Measurements from ENCODE around the gene NEDD4L. TPM values are rescaled to one million over a fixed set of nuclear protein-coding genes. Genes with fewer than 3 reads are reported as not detected.

NEDD4L gene
- total and polyA plus RNA-seq, 3 donors from 2014 or later = 14.3 to 43.1 (median 42.7) TPM

GRCh38 chr18:58315739-58316215, 271.8 kb downstream of the NEDD4L start:
- Histone ChIP-seq H3K36me3 (ENCODE audit: low read depth, missing control alignments) (no peaks in the 10 kb centered on the region), H3K27me3 (no peaks in the 10 kb centered on the region), H3K4me1 (no peaks in the 10 kb centered on the region), H3K4me3 (no peak overlapping the region), H3K9me3 (no peaks in the 10 kb centered on the region), H3K27ac (no peak overlapping the region)
- TF ChIP-seq POLR2A (IDR thresholded peaks at IDR 0.05) (no peak), CTCF (IDR thresholded peaks at IDR 0.05) (no peak)
- 75 to 80% methylated on average over 15 of the region's 15 CpGs for WGBS, 2 donors
- intact Hi-C loops (cut with DNase I; ENCODE audit: low total_unique reads) = no loop called here
- no peak for DNase-seq

- Histone ChIP-seq H3K4me3 (no peak overlapping the region), H3K9me3 (no peaks in the 10 kb centered on the region), H3K4me1 (no peaks in the 10 kb centered on the region), H3K27me3 (no peaks in the 10 kb centered on the region), H3K36me3 (ENCODE audit: low read depth, missing control alignments) (no peaks in the 10 kb centered on the region), H3K27ac (no peak overlapping the region)
- intact Hi-C loops (cut with DNase I; ENCODE audit: low total_unique reads) = no loop called here
- 77 to 83% methylated on average over 16 of the region's 16 CpGs for WGBS, 2 donors
- DNase-seq = no peak
- TF ChIP-seq POLR2A (IDR thresholded peaks at IDR 0.05) = no peak
- TF ChIP-seq CTCF (IDR thresholded peaks at IDR 0.05) = no peak
Measured at GRCh38 chr18:58316396-58317342, 272.6 kb downstream of the NEDD4L start.

- no peaks in the 10 kb centered on the region for H3K27me3 ChIP-seq
- no peak overlapping the region for H3K27ac ChIP-seq
- no peak for DNase-seq
- no peak overlapping the region for H3K4me3 ChIP-seq
- intact Hi-C loops (cut with DNase I; ENCODE audit: low total_unique reads) = no loop called here
- H3K36me3 ChIP-seq (ENCODE audit: low read depth, missing control alignments) = no peaks in the 10 kb centered on the region
- TF ChIP-seq POLR2A (IDR thresholded peaks at IDR 0.05) (no peak), CTCF (IDR thresholded peaks at IDR 0.05) (no peak)
- no peaks in the 10 kb centered on the region for H3K4me1 ChIP-seq
- H3K9me3 ChIP-seq = no peaks in the 10 kb centered on the region
- WGBS, 2 donors = 85 to 88% methylated on average over 2 of the region's 2 CpGs
Measured at GRCh38 chr18:58319719-58320118, 275.7 kb downstream of the NEDD4L start.

GRCh38 chr18:58320907-58321561, 277.0 kb downstream of the NEDD4L start:
- TF ChIP-seq CTCF (IDR thresholded peaks at IDR 0.05) (no peak), POLR2A (IDR thresholded peaks at IDR 0.05) (no peak)
- Histone ChIP-seq H3K27me3 (no peaks in the 10 kb centered on the region), H3K4me3 (no peak overlapping the region), H3K9me3 (no peaks in the 10 kb centered on the region), H3K27ac (no peak overlapping the region), H3K4me1 (no peaks in the 10 kb centered on the region), H3K36me3 (ENCODE audit: low read depth, missing control alignments) (no peaks in the 10 kb centered on the region)
- 75 to 82% methylated on average over 3 of the region's 3 CpGs for WGBS, 2 donors
- intact Hi-C loops (cut with DNase I; ENCODE audit: low total_unique reads) = no loop called here
- no peak for DNase-seq

All from testis (tissue), 3 donors.